Measurements from ENCODE around the gene QSER1.
A peak's percentile ranks its signal among the peaks of the same experiment; 100 is the strongest.
"Not testable (repeated sequence)": the region's sequence is repeated elsewhere in the genome, so short reads cannot be mapped to it uniquely, and the experiment has no call there.

Gene QSER1

GRCh38 chr11:32892355-32893092, at the start of gene QSER1:
Gene QSER1, plus strand, starts transcription at chr11:32892811. Its CDS starts 315 bp downstream, at chr11:32893126.
- DNase-seq (ENCODE audit: low spot score) = peak; percentile 96

DNA sequence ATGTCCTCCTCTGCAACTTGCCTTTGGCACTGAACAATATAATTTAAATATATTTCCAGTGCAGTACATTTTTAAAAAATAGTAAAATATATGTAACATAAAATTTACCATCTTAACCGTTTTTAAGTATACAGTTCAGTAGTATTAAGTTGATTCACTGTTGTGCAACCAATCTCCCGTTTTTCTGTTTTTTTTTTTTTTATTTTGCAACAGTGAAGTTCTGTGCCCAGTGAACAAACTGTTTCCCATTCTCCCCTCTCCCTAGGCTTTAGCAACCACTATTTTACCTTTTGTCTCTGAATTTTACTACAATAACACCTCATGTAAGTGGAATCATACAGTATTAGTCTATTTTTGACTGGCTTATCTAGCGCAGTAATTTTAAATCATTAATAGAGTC, 49.1 kb upstream of the QSER1 start:
- no peak for DNase-seq (ENCODE audit: low spot score)

GRCh38 chr11:32847511-32847910, 45.1 kb upstream of the QSER1 start:
- no peak for DNase-seq (ENCODE audit: low spot score)

GRCh38 chr11:32849761-32850160, 42.9 kb upstream of the QSER1 start:
- DNase-seq (ENCODE audit: low spot score) = no peak

- DNase-seq (ENCODE audit: low spot score) = no peak
Observed at GRCh38 chr11:32851251-32851650, 41.4 kb upstream of the QSER1 start.

- DNase-seq (ENCODE audit: low spot score) = no peak
Observed at GRCh38 chr11:32852207-32852606, 40.4 kb upstream of the QSER1 start.

DNA sequence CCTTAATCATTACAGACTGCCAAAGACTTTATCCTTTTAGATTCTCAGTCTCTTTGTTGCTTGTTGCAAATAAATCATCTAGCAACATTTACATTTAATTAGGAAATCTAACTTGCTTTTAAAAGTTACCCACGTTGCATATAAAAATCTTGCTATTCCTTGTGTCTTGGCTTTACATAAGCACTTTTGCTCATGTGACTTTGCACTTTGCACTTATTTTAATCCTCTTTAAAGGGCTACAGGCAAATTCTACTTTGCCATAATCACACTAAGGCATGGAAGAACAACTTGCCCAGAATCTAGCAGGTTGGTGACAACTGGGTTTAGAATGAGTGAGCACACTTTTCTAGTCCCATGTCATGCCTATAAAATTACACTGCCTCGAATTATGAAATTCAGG, 37.0 kb upstream of the QSER1 start:
- no peak for DNase-seq (ENCODE audit: low spot score)

DNA sequence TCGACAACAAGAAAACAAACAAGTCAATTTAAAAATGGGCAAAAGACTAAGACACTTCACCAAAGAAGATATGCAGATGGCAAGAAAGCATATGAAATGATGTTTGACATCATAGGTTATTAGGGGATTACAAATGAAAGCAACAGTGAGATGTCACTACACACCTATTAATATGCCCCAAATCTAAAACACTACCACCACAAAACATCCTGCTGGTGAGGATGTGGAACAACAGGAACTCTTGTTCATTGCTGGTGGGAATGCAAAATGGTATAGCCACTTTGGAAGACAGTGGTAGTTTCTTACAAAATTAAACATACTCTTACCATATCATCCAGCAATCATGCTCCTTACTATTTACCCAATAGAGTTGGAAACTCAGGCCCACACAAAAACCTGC, 33.9 kb upstream of the QSER1 start:
- no peak for DNase-seq (ENCODE audit: low spot score)

GRCh38 chr11:32861850-32862577, 30.6 kb upstream of the QSER1 start:
- no peak for DNase-seq (ENCODE audit: low spot score)

GRCh38 chr11:32864555-32864954, 28.1 kb upstream of the QSER1 start:
- no peak for DNase-seq (ENCODE audit: low spot score)

DNA sequence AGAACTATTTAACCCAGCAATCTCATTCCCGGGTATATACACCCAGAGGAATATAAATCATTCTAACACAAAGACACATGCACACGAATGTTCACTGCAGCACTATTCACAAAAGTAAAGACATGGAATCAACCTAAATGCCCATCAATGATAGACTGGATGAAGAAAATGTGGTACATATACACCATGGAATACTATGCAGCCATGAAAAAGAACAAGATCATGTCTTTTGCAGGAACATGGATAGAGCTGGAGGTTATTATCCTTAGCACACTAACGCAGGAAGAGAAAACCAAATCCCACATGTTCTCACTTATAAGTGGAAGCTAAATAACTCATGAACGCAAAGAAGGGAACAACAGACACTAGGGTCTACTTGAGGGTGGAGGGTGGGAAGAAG, 23.9 kb upstream of the QSER1 start:
- DNase-seq (ENCODE audit: low spot score) = not testable (repeated sequence)

GRCh38 chr11:32870676-32871075, 21.9 kb upstream of the QSER1 start:
- no peak for DNase-seq (ENCODE audit: low spot score)

DNA sequence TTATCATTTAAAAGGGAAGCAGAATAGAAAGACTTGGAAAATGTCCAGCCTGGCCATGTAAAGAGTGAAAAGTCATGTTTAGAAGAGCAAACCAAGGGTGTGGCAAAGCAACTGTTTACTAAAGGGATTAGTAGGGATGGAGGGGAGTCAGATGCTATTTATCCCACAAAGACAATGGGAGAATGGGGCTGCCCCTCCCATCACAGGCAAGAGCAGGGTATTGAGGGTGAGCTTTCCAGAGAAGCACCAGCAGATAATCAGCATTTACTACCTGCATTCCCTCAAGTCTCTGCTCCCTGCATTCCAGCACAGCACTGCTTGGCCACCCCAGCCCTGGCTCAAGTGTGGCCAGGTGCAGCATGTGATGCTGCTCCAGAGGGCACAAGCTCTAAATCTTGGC, 18.5 kb upstream of the QSER1 start:
- no peak for DNase-seq (ENCODE audit: low spot score)

DNA sequence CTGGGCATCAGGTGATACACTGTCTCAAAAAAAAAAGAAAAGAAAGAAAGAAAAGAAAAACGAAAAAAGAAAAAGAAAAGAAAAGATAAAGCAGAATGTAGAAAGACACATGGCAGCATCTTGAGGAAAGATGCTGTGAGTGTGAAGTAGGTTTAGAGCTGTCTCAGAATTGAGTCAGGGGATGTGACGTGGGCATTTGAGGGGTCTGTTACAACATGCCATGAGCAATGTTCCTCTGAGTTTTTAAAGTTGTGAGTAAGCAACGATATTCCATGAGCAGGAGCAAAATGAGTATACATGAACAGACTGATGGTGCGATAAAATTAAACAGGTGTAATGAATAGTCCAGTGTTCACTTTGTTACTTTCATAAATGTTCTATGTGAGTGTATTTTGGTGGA, 11.3 kb upstream of the QSER1 start:
- DNase-seq (ENCODE audit: low spot score) = no peak

DNA sequence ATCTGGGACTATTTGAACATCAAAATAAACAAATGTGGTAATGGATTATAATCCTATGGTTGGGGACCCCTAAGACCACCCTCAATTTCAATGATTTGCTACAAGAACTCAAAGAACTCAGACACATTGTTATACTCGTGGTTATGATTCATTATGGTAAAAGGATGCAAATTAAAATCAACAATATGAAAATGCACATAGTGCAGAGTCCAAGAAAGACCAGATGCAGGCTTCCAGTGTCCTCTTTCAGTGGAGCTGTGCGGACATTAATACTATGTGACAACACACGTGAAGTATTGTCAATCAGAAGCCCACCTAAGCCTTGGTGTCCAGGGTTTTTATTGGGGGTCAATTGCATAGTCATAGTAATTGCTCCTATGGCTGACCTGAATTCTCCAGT, 9.2 kb upstream of the QSER1 start:
- DNase-seq (ENCODE audit: low spot score) = no peak

DNA sequence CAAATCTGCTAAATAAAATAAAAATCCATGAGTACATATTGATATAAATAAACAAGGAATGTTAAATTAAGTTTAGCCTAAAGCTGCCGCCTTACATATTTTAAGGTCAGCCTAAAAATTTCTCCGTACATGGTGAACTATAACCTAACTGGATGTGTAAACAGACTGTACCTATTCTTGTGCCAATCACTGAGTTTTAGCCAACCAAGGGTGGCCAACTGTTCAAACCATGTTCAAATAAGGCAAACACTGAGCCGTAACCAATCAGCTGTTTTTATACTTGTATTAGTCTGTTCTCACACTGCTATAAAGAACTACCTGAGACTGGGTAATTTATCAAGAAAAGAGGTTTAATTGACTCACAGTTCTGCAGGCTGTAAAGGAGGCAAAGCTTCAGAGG, 8.6 kb upstream of the QSER1 start:
- DNase-seq (ENCODE audit: low spot score) = no peak

DNA sequence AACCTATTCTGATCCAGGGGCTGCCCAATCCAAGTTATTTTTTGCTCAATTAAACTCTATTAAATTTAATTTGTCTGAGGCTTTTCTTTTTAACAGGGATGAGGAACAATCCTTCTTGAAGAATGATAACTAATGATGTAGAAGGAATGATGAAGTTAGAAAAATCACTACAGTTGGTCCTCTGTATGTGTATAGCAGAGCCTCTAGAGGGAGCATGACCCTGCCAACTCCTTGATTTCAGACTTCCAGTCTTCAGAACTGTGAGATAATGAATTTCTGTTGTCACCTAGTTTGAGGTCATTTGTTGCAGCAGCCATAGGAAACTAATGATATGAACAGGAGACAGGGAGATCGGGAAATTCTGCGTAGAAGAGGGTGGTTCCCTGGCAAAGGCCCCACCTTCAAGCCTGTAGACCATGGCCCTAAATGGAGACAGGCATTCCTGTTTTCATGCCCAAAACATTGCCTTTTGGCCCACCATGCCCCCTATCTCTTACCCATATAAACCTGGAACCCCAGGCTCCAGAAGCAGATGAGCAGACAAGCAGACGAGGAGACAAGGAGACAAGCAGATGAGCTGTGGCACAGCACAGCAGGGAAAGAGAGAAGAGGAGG, 7.7 kb upstream of the QSER1 start:
- DNase-seq (ENCODE audit: low spot score) = peak; percentile 21

DNA sequence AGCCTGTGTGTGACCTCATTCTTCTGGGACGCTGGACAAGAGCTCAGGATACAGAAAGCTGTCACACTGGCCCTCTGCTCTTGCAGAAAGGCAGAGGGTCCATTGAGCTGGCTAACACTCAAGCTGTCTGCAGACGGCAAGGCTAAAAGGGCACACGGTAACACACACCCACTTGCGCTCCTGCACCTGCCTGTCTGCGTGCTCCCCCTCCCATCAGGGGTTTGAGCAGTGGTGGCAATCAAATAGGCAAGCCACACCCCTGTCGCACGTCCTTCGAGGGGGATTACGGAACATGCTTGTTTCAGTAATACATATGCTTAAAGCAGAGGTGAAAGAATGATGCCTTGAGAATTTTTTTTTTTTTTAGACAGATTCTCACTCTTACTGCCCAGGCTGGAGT, 7.1 kb upstream of the QSER1 start:
- no peak for DNase-seq (ENCODE audit: low spot score)

GRCh38 chr11:32886180-32886579, 6.4 kb upstream of the QSER1 start:
- DNase-seq (ENCODE audit: low spot score) = no peak

DNA sequence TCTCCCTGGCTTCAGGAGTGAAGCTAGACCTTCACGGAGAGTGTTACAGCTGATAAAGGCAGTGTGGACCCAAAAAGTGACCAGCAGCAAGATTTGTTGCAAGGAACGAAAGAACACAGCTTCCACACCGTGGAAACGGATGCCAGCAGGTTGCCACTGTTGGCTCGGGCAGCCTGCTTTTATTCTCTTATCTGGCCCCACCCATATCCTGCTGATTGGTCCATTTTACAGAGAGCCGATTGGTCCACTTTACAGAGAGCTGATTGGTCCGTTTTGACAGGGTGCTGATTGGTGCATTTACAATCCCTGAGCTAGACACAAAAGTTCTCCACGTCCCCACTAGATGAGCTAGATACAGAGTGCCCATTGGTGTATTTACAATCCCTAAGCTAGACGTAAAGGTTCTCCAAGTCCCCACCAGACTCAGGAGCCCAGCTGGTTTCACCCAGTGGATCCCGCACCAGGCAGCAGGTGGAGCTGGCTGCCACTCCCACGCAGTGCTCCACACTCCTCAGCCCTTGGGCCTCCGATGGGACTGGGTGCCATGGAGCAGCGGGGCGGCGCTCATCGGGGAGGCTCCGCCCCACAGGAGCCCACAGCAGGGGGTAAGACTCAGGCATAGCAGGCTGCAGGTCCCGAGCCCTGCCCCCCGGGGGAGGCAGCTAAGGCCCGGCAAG, 4.8 kb upstream of the QSER1 start:
- DNase-seq (ENCODE audit: low spot score) = not testable (repeated sequence)

- DNase-seq (ENCODE audit: low spot score) = not testable (repeated sequence)
Observed at GRCh38 chr11:32888384-32888710, 4.3 kb upstream of the QSER1 start.

DNA sequence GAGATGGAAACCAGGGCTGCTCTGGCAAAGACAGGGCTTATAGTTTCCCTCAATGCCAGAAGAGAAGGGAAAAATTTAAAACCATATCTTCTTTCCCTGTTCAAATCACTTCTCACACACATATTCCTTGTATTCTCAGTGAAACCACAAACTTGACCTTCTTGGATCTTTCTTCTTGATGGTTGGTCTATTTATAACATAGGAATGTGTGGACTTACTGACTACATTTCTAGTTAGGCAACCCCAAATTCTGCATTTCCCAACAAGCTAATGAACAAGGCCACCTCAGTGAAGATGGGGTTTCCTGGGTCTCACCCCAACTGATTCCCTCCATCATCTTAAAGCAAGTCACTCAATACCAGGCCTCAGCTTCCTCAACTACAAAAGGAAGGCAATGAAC, 3.8 kb upstream of the QSER1 start:
- DNase-seq (ENCODE audit: low spot score) = peak; percentile 63
